Measurements from ENCODE around the gene NR5A1. TPM values are rescaled to one million over a fixed set of nuclear protein-coding genes. Genes with fewer than 3 reads are reported as not detected.
A peak's percentile ranks its signal among the peaks of the same experiment; 100 is the strongest.

Gene NR5A1
- total RNA-seq (2014; rRNA removed): not detected in 2 replicates
- polyA plus RNA-seq (2012): not detected

DNA sequence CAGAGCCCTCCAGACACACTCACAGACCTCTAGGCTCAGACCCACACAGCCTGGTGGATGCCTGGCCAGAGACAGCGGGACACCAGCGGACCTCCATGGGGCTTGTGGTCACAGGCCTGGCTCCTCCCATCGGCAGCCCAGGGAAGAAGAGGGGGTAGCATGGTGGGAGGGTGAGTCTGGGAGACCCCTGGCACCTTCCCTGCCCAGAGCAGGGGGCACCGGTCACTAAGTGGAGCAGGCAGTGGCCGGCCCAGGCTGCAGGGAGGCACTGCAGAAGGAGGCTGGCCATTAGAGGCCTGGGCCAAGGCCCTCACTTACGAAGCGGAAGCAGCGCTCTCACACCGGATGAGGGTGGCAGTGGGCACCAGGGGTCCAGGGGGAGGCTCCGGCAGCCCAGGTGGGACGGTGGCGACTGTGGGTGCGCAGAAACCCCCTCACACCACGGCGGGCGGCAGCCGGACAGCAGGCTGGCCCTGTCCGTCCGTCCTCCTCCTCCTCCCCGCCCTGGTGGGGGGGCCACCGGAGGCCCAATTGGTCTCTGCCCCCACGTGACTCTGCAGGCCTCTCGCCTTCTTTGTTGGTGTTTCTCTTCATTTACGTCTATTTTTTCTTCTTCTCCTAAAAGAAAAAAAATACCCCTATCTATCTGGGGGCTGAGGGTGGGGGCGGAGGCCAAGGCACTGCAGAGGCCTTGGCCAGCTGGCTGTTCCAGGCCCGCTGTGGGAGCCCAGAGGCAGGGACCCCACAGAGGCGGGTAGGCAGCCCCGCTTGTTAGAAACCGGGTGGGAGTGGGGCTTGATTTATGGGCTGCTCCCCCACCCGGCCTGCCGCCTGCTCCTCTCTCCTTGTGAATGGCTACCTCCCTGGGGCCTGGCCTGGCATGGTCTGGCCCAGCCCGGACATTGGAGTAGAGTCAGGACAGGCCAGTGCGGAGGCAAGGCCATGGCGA, at the start of gene NR5A1:
Gene NR5A1 (minus strand): TSS at position 469 of the 949 bp plus-strand sequence. CDS start 4,004 bp downstream, outside the sequence.
- DNase-seq (ENCODE audit: low read depth): no peak

DNA sequence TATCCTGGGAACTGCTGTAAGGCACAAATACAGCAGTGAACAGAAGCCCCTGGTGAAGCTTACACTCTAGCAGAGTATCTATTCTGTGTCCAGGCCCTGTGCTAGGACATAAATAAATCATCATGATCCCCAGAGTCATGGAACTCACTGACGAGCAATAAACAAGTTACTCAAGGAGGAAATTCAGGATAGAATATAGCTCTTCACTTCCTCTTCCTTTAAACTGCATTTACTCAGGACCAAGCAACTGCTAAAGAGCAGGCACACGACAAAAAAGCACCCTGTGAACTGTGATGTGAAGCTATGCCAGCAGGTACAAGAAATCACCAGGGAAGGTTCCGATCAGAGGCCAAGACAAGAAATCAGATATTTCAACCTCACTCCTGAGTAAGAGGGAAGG, 47.8 kb upstream of the NR5A1 start:
- no peak for DNase-seq (ENCODE audit: low read depth)

DNA sequence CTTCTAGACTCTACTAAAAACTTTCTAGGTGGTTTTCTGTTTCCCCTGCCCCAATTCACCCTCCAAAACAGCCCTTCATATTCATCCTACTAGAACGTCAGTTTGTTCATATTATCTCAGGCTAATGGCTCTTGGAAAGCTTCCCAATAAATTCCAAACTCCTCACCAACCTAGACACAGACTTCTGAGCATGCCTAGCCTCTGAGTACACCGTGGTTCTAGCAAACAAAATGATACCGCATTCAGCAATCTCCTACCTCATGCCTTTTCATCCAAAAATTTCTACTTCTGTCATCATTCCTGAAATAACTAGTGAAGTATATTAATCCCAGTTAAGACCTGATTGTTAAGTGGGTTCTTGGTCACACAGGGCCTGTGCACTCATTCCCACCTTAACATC, 46.5 kb upstream of the NR5A1 start:
- DNase-seq (ENCODE audit: low read depth): peak; percentile 55

DNA sequence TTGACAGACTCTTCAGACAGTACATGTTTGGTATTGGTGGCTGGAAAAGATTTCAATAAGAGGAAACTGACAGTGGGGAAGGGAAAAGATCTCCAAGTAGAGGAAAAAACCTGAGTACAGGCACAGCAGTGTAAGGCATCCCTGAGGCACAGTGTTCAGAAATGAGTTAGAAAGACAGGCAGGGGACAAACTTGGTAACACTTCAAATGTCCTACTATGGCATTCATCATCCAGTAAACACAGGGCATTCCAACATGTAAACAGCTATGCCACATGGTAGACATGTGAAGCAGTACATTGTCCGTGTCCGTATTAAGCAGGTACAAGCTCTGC, 45.0 kb upstream of the NR5A1 start:
- DNase-seq (ENCODE audit: low read depth): no peak

DNA sequence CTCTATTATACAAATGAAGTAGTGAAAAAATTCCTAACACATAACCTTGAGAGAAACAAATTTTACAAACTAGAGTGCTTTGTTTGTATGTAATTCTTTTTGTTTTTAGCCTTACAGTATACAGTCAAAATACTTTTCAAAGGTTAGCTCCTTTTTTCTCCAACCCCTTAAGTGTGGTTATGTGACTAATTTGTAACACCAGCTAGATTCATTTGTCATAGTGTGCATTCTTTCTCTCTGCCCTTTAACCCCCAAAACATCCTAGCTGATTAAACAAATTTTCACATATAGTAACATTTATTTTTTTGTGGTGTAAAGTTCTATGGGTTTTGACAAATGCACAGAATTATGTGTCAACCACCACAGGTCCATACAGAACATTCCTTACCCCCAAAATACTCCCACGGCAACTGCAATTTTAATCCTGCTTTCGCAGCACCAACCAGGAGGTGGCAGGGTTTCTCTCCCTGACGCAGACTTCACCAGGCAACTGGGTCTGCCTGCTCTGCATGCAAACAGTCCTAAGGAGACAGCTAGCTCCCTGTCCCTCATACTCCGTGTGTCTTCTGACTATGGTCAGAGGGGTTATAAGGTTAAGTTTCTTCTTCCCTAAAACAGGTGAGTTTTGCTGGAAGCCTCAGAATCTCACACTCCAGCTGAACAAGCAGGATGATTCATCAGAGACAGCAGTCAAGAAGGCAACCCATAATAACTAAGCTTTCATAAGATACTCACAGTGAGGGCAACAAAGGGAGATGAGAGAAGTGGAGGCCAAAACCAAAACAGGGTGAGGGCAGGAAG, 44.5 kb upstream of the NR5A1 start:
- DNase-seq (ENCODE audit: low read depth): peak; percentile 96

DNA sequence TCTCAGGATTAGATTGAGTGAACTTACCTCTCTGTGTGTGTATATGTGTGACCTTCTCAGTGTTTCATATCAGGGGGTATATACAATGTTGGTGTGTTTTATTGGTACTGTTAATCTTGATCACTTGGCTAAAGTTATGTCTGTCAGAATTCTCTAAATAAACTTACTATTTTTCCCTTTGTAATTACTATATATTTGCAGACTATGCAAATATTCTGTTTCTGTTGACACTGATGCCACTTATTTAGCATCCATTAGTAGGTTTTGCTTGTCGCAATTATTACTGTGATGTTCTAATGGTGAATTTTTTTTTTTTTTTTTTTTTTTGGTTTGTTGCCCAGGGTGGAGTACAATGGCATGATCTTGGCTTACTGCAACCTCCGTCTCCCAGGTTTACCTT, 42.9 kb upstream of the NR5A1 start:
- DNase-seq (ENCODE audit: low read depth): no peak

DNA sequence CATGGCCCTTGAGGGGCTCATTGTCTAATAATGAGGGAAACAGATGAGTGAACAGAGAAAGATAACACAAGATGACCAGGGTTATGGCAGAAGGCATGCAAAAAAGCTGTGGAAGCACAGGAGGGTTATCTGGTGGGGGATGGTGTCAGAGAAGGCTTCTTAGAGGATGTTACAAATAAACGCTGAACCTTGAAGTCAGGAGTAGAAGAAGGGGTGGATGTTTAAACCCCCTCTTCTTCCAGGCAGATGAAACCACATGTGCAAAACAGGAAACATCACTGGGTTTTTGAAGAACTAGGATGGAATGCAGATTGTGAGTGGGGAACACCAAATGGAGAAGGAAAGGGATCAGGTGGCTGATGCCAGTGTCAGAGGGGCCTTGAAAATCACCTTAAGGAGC, 41.8 kb upstream of the NR5A1 start:
- DNase-seq (ENCODE audit: low read depth): no peak

DNA sequence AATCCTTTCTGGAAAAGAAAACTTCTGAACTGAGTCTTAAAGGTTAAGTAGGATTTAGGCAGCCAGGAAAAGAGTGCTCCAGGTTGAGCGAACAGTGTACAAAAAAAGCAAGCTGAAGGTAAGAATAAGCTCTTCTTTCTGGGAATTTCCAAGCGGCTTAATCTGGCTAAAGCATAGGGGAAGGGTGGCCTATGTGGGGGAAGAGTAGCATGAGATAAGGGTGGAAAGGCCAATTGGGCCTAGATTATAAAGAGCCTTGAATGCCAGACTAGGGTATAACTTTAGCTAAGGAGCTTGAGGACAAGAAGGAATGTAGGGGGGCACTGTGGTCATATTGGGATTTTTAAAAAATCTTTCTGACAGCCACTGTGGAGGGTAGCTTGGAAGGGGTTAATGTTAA, 37.3 kb upstream of the NR5A1 start:
- no peak for DNase-seq (ENCODE audit: low read depth)

DNA sequence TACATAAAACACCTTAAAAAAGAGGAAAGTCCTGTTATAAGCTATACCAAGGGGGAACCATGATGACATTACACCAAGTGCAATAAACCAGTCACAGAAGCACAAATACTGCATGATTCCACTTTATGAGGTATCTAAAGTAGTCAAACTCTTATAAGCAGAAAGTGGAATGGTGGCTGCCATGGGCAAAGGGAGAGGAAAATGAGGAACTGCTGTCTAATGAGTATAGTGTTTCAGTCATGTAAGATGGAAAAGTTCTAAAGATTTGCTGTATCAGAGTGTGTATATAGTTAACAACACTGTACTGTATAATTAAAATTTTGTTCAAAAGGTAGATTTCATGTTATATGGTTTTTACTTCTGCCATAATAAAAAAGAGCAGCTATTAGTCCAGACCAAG, 34.6 kb upstream of the NR5A1 start:
- DNase-seq (ENCODE audit: low read depth): no peak

DNA sequence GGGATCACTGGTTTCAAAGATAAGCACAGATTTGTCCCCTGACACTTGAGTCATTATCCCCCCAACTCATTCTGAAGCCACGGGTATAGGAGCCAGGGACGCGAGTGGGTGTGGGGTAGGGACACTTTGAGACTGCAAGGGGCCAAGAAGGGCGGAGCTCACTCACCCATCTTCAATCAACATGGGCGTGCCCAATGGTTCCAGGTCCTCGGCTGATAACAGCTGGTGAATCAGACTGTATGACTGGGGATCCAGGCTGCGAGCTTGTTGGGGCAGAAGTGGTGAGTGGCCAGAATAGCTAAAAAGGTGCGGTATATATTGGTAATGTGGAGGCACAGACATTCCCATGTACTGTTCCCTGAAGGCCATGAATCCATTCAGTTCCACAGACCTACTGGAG, 30.7 kb upstream of the NR5A1 start:
- DNase-seq (ENCODE audit: low read depth): no peak

DNA sequence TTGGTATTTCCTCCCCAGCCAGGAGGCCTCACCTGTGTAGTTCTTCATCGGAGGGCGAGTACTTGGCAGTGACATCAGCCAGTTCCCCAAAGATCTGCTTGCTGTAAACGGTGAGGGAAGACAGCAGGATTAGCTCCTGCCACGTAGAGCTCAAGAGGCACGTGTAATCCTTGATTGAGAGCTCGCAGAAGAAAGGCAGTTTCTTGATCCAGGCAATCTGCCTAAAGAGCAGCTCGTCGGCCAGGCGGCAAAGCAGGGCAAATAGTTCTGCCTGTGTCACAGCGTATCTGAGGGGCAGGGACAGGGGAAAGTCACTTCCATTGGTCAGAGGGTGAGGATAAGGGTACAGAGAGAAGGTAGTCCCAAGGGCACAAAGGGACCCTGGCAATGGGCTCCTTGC, 28.6 kb upstream of the NR5A1 start:
- DNase-seq (ENCODE audit: low read depth): no peak

DNA sequence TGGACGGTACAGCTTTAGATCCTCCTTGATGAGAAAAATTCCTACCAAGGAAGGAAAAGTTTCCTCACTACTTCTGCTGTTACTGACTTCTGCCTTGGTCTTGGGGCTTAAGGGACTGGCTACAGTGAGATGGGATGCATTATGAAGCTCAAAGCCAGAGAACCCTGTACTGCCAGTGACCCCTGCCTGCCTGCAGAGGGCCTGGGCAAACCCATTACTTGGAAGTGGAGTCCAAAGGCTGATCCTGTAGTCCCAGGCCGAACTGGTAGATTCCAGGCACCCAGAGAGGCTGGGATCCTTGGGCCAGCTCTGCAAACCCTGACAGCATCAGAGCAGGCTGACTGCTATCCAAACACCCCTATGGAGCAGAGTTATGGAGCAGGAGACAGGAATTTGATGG, 25.7 kb upstream of the NR5A1 start:
- DNase-seq (ENCODE audit: low read depth): no peak

DNA sequence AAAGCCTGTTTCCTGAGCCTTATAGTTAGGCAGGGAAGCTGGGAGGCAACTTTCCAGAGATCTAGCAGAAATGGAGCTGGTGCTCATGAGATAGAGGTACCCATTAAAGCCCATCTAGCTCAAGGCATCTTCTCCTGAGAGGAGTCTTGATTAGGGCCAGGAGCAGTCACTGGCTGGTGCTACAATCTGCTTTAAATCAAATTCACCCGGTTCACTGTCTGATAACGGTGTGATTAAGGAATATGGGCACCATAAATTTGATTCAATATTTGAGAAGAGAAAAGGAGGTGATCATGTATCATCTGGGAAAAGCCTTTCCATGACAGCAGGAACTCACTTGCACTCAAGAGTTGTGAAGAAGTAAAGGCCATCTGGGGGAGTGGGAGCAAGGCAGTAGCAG, 23.9 kb upstream of the NR5A1 start:
- DNase-seq (ENCODE audit: low read depth): no peak

DNA sequence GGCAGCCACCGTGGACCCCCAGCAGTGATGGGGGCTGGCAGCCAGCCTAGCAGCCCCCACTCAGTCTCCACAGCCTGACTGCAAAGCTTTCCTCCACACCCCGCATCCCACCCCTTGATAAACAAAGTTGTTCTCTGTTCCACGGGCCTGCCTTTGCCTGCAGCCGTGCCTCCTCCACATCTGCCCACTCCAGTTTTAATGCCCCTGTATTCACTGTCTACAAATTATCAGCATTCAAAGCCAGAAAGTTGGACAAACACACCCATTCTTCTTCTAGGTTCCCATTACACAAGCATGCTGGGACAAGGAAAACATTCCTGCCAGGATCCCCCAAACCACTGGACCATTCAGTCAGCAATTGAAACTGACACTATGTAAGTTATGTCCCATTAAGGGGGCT, 23.0 kb upstream of the NR5A1 start:
- DNase-seq (ENCODE audit: low read depth): no peak

DNA sequence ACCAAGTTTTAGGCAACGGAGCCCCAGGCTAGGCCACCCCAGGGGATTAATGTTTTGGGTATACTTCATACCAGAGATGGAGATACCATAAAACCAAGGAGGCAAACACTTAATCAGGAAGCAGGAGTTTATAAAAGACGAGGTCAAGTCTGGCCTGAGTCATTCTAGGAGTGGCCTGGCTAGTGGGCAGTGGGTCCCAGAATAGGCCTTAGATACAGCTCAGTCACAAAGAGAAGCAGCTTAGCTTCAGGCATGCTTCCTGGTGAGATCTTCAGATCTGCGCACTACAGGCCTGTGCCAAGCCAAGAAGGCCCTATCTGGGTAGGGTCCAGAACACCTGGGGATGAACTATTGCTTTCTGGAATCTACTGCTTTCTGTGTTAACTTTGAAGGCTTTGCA, 20.6 kb upstream of the NR5A1 start:
- peak; percentile 32 for DNase-seq (ENCODE audit: low read depth)

DNA sequence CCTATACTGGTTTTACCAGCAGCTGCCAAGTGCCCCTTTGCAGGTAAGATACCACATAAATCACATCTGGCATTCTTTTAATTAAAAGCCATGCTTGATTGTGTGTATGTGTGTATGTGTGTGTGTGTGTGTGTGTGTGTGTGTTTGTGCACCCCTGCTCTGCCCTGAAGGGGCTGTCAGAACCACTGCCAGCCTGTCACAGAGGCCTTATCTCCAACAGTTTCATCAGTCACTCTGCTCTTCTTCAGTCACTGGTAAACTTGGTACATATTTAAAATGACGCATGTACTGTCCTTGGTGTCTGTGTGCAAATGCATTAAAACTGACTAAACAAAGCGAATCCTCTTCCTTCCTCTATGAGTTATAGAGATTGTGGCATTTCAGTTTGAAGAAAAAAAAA, 19.0 kb upstream of the NR5A1 start:
- no peak for DNase-seq (ENCODE audit: low read depth)

DNA sequence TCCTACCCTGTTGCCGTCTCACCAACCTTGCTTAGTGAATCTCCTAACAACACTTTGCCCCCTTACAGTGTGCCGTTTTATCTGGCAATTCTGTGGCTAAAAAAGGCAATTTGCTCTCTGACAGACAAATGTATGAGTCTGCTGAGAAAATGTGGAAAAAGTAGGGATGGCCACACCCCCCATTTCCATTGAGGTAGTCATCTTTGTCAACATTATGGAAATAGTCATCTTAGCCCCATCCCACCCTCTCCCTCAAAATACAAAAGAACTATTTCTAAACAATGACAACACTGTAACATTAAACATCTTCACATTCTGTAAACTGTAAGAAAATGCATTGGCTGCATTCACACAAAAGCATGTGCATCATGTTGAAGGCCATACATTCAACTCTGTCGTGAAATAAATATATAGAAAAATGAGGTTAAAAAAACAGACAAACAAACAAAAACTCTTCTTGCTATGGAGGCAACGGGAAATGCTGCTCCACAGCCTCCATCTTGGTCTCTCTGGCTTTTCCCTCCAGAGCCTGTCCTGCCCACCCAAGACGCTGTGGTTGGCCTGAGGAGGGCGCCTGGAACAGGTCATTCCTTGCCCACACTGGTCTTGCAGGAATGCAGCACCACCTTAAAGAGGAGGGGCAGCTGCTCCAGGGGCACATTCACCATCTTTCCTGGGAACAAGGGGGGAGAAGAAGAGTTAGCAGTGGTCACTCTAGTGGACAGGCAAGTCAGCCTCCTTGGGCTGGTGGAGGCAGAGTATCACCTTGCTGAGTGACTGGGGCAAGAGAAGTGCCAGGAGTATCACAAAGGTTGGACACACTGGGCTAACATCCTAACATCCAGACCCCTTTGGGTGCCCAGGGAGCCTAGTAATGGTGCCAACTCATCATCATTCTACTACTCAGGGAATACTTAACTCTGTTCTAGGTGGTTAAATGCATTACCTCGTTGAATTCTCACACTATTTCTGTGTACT, 15.2 kb upstream of the NR5A1 start:
- DNase-seq (ENCODE audit: low read depth): no peak

DNA sequence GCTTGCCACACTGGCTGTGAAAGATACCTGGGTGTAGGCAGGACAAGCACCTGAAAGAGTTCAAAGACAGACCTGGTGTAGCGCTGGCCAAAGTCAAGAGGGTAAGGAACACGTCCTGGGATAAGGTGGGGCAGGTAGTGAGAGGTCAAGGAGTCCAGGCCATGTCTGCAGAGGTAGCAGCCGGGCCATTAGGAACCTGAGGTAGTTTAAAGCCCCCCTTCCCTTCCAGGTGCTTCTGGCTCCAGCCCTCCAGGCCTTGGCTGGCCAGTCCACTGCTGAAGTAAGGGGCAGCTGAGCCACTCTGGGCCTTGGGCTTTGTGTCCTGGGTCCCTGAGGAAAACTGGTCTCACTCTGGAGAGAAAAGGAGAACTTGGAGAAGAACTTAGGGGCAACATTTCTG, 13.9 kb upstream of the NR5A1 start:
- no peak for DNase-seq (ENCODE audit: low read depth)

DNA sequence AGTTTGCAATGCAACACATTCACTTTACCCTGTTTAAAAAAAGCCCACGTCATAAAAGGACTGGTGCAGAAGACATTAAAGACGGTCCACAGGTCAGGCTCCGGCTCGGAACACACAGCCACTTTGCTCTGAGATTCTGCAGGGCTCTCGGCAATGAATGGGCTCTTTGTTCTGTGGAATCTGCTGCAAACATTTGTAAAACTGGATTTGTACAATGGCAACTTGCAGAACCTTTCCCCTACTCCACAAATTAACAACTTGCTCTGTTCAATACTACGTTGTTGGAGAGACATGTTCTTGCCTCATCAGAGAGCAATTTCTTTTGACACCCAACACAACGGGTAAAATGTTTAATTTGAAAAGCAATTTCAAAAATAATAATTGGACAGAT, 13.0 kb upstream of the NR5A1 start:
- DNase-seq (ENCODE audit: low read depth): no peak

DNA sequence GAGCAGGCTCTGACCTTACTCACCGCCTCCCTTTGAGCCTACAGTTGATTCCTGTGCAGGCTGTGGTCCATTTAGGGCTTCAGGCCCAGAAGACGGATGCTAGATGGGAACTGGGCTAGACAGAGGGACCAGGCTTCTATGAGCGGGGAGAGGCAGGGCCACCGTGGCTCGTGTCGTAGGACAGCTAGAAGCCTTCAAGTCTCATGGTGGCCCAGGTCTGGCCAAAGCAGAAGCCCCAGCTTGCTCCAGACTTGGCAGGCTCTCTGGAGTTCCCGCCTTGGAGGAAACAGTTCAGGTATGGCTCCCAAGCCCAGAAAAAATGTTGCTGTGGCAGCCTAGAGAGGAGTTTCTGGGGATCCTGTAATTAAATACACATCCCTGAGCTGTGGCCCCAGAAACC, 10.9 kb upstream of the NR5A1 start:
- DNase-seq (ENCODE audit: low read depth): no peak

DNA sequence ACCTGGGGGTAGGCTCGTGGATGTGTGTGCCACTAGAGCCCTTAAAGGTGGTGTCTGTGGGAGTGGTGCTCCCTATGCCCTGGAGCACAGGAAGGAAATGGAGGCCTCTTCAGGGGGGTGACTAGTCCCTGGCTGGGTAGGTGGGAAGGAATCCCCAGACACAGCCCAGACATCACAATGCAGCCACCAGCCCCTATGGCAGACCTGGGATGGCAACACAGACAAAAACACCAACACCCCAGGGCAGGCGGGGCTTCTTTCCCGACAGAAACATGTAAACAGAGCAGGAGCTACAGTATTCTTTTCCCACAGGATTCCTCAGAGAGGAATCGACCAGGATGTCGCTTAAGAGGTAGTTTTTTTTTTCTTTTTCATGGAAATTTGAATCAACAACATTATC, 10.4 kb upstream of the NR5A1 start:
- DNase-seq (ENCODE audit: low read depth): no peak

DNA sequence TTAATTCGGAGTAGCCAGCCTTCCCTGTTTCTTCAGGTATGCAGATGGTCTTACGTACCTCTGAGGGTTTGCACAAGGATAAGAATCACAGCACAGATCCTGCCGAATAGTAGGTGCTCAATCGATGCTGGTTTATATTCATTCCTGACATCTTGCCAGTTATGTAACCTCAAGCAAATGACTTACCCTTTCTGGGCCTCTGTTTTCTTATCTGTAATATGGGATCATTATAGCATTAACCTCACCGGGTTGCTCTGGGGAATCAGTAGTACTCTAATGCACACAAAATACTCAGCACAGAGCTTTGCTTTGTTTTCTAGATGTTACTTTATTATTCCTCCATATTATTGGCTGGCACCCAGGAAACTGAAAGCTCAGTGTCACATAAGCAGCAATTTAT, 7.7 kb upstream of the NR5A1 start:
- DNase-seq (ENCODE audit: low read depth): no peak
